Fibroblast of skin of back (primary cell): ENCODE data around the gene PRLR.
A peak's percentile ranks its signal among the peaks of the same experiment; 100 is the strongest.
"Not testable (repeated sequence)": the region's sequence is repeated elsewhere in the genome, so short reads cannot be mapped to it uniquely, and the experiment has no call there.

ENCODE experiments used
- DNase-seq: peaks from one replicate; pipeline ENCODE4 v3.0.0-alpha.2; 2013

PRLR gene

GRCh38 chr5:35069188-35069587, 161.1 kb downstream of the PRLR start:
- DNase-seq, result no peak

GRCh38 chr5:35067985-35068384, 162.3 kb downstream of the PRLR start:
- no peak for DNase-seq

GRCh38 chr5:35066260-35066795, 164.0 kb downstream of the PRLR start:
- DNase-seq, result no peak

GRCh38 chr5:35063414-35063813, 166.9 kb downstream of the PRLR start:
- DNase-seq, result no peak

- DNase-seq, result no peak
Measured at GRCh38 chr5:35061211-35061770, 169.0 kb downstream of the PRLR start.

GRCh38 chr5:35060236-35060635, 170.1 kb downstream of the PRLR start:
- DNase-seq, result no peak

- DNase-seq, result no peak
Measured at GRCh38 chr5:35059251-35059650, 171.0 kb downstream of the PRLR start.

- DNase-seq, result no peak
Measured at GRCh38 chr5:35058374-35058788, 171.9 kb downstream of the PRLR start.

GRCh38 chr5:35056686-35057085, 173.6 kb downstream of the PRLR start:
- DNase-seq, result no peak

- no peak for DNase-seq
Measured at GRCh38 chr5:35052838-35053237, 177.4 kb downstream of the PRLR start.

- DNase-seq, result no peak
Measured at GRCh38 chr5:35050541-35051126, 179.7 kb downstream of the PRLR start.

GRCh38 chr5:35048910-35049309, 181.4 kb downstream of the PRLR start:
- DNase-seq, result no peak

- no peak for DNase-seq
Measured at GRCh38 chr5:35047785-35048404, 182.4 kb downstream of the PRLR start, which contains the start of gene AGXT2. Gene AGXT2, minus strand, starts transcription at chr5:35047949. Its CDS starts 57 bp downstream, at chr5:35047892.

- DNase-seq, result peak; percentile 65
Measured at GRCh38 chr5:35046774-35047173, 183.5 kb downstream of the PRLR start.

GRCh38 chr5:35045280-35045679, 185.0 kb downstream of the PRLR start:
- no peak for DNase-seq

GRCh38 chr5:35044649-35045048, 185.6 kb downstream of the PRLR start:
- no peak for DNase-seq

- DNase-seq, result no peak
Measured at GRCh38 chr5:35042781-35043180, 187.5 kb downstream of the PRLR start.

- DNase-seq, result no peak
Measured at GRCh38 chr5:35041261-35041660, 189.0 kb downstream of the PRLR start.

- peak; percentile 28 for DNase-seq
Measured at GRCh38 chr5:35038891-35039290, 191.4 kb downstream of the PRLR start.

GRCh38 chr5:35036536-35036935, 193.8 kb downstream of the PRLR start:
- DNase-seq, result no peak

- not testable (repeated sequence) for DNase-seq
Measured at GRCh38 chr5:35035929-35036328, 194.4 kb downstream of the PRLR start.

GRCh38 chr5:35035271-35035670, 195.0 kb downstream of the PRLR start:
- DNase-seq, result no peak

- DNase-seq, result no peak
Measured at GRCh38 chr5:35032356-35032755, 197.9 kb downstream of the PRLR start.

- DNase-seq, result peak; percentile 8
Measured at GRCh38 chr5:35031276-35031675, 199.0 kb downstream of the PRLR start.
